ENCODE results near the gene ZNF784. TPM values are rescaled to one million over a fixed set of nuclear protein-coding genes. Genes with fewer than 3 reads are reported as not detected.

Gene ZNF784
- total and polyA plus RNA-seq, 10 of the 15 experiments (the other 5 are each of a cell fraction or from before 2014, with no cell fraction given), result 0.10 to 5.2 (median 1.8) TPM

DNA sequence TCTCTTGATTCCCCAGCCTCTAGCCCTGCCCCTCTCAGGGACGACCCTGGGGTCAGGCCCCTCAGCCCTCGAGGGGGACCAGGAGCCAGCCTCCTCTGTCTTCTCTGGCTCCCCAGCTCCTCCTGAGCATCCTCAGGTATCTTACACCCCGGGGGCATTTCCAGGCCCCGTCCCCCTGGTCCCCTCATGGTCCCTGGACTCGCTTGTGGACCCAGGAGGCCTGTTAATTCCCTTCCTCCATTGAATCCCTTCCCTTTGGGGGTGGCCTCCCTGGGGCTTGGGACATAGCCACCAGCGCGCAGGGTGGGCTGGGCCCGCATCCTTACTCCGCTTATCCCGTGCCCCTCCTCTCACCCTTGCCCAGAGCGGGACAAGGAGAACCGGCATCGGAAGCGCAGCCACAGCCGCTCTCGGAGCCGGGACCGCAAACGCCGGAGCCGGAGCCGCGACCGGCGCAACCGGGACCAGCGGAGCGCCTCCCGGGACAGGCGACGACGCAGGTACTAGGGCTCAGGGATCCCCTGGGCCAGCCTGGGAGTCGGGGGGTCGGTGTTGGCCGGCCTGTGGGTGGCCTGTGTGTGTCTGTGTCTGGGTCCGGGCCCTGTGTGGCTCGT, 34.6 kb upstream of the ZNF784 start (continued):
- TF ChIP-seq, protein P1, sequence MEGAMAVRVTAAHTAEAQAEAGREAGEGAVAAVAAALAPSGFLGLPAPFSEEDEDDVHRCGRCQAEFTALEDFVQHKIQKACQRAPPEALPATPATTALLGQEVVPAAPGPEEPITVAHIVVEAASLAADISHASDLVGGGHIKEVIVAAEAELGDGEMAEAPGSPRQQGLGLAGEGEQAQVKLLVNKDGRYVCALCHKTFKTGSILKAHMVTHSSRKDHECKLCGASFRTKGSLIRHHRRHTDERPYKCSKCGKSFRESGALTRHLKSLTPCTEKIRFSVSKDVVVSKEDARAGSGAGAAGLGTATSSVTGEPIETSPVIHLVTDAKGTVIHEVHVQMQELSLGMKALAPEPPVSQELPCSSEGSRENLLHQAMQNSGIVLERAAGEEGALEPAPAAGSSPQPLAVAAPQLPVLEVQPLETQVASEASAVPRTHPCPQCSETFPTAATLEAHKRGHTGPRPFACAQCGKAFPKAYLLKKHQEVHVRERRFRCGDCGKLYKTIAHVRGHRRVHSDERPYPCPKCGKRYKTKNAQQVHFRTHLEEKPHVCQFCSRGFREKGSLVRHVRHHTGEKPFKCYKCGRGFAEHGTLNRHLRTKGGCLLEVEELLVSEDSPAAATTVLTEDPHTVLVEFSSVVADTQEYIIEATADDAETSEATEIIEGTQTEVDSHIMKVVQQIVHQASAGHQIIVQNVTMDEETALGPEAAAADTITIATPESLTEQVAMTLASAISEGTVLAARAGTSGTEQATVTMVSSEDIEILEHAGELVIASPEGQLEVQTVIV (IDR thresholded peaks at IDR 0.05; ENCODE audit: borderline replicate concordance, partially characterized antibody), result no peak
- no peak for TF ChIP-seq FOS (IDR thresholded peaks at IDR 0.05; ENCODE audit: borderline replicate concordance, extremely low read depth, insufficient read length)
- no peak for TF ChIP-seq CHD4 (IDR thresholded peaks at IDR 0.05)
- TF ChIP-seq, protein P2, sequence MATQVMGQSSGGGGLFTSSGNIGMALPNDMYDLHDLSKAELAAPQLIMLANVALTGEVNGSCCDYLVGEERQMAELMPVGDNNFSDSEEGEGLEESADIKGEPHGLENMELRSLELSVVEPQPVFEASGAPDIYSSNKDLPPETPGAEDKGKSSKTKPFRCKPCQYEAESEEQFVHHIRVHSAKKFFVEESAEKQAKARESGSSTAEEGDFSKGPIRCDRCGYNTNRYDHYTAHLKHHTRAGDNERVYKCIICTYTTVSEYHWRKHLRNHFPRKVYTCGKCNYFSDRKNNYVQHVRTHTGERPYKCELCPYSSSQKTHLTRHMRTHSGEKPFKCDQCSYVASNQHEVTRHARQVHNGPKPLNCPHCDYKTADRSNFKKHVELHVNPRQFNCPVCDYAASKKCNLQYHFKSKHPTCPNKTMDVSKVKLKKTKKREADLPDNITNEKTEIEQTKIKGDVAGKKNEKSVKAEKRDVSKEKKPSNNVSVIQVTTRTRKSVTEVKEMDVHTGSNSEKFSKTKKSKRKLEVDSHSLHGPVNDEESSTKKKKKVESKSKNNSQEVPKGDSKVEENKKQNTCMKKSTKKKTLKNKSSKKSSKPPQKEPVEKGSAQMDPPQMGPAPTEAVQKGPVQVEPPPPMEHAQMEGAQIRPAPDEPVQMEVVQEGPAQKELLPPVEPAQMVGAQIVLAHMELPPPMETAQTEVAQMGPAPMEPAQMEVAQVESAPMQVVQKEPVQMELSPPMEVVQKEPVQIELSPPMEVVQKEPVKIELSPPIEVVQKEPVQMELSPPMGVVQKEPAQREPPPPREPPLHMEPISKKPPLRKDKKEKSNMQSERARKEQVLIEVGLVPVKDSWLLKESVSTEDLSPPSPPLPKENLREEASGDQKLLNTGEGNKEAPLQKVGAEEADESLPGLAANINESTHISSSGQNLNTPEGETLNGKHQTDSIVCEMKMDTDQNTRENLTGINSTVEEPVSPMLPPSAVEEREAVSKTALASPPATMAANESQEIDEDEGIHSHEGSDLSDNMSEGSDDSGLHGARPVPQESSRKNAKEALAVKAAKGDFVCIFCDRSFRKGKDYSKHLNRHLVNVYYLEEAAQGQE (IDR thresholded peaks at IDR 0.05; ENCODE audit: low read depth, low read length), result no peak
- no peak for TF ChIP-seq TAF1 (IDR thresholded peaks at IDR 0.05; ENCODE audit: borderline replicate concordance, low read depth, low read length)
- TF ChIP-seq, protein P3, sequence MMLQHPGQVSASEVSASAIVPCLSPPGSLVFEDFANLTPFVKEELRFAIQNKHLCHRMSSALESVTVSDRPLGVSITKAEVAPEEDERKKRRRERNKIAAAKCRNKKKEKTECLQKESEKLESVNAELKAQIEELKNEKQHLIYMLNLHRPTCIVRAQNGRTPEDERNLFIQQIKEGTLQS (IDR thresholded peaks at IDR 0.05; ENCODE audit: borderline replicate concordance, extremely low read depth, low read depth, low read length), result no peak
- TF ChIP-seq CHD2 (IDR thresholded peaks at IDR 0.05; ENCODE audit: borderline replicate concordance, low read depth, low read length), result no peak
- TF ChIP-seq, protein P4, sequence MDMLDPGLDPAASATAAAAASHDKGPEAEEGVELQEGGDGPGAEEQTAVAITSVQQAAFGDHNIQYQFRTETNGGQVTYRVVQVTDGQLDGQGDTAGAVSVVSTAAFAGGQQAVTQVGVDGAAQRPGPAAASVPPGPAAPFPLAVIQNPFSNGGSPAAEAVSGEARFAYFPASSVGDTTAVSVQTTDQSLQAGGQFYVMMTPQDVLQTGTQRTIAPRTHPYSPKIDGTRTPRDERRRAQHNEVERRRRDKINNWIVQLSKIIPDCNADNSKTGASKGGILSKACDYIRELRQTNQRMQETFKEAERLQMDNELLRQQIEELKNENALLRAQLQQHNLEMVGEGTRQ (IDR thresholded peaks at IDR 0.05; ENCODE audit: borderline replicate concordance, low read depth, low read length), result no peak
- no peak for TF ChIP-seq NFIC (IDR thresholded peaks at IDR 0.05; ENCODE audit: low read depth, low read length)
